ENCODE measurements around the gene CASP9.

Gene CASP9

GRCh38 chr1:15524021-15524282 lies at the start of gene CASP9:
Gene CASP9 (minus strand): TSS chr1:15524215. CDS start chr1:15524200, 15 bp downstream.
- DNase-seq (ENCODE audit: low read depth in 2 of 2): no peak

- no peak for DNase-seq (ENCODE audit: low read depth in 2 of 2)
Measured at GRCh38 chr1:15573477-15573876, 49.5 kb upstream of the CASP9 start.

- DNase-seq (ENCODE audit: low read depth in 2 of 2): no peak
Measured at GRCh38 chr1:15571266-15571665, 47.3 kb upstream of the CASP9 start.

GRCh38 chr1:15570861-15571260 lies 46.8 kb upstream of the CASP9 start:
- no peak for DNase-seq (ENCODE audit: low read depth in 2 of 2)

DNA sequence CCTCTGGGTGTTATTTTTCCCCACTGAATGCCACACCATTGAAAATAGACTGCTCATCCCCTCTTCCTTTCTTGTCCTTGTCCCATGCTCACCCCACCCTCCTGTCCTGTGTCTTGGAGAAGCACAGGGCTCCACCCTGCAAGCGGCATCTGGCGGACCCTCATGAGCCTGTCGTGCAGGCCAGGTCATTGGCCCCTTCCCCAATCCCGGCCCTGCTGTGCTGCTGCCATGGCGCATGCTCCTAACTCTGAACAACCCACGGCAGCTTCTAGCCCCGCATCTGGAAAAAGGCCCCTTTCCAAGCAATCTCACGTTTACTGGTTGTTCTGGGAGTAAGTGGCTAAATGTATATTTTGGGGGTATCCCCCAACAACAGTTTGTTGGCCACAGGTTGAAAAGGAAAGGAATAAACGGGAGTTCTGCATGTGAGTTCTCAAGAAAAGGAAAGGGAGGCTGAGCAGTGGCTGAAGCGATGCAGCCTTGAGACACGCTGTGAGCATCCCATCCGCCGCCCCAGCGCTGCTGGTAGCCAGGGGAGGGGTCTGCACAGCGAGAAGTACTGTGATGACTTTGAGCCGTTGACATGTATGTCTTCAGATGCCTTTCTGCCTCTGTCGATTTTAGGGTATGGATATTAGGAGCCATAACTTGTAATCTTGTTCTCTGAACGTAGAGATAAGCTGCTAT lies 44.5 kb upstream of the CASP9 start:
- no peak for DNase-seq (ENCODE audit: low read depth in 2 of 2)

DNA sequence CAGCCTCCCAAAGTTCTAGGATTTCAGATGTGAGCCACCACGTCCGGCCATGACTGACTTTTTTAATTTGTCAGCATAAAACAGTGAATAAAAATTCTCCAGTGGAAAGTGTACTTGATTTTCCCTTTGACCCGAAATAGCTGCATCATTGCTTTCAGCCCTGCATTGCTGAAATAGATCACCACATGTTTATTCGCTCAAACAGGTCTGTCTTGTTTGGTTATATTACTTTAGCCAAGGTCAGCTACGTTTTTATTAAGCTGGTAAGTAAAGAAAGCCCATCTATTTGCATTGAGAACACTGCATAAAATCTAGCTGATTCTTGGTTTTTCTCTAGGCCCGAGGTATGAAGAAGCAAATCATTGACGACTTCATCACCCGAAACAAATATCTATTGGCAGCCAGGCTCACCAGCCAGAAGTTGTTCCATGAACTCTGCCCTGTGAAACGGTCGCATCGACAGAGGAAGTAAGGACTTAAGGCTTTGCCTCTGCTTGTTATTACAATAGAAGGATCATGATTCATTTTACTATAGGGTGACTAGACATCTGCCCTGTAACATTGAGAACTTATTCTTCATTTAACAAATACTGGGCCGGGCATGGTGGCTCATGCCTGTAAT lies 35.3 kb upstream of the CASP9 start:
- DNase-seq (ENCODE audit: low read depth in 2 of 2): no peak

- no peak for DNase-seq (ENCODE audit: low read depth in 2 of 2)
Measured at GRCh38 chr1:15558516-15558915, 34.5 kb upstream of the CASP9 start.

- no peak for DNase-seq (ENCODE audit: low read depth in 2 of 2)
Measured at GRCh38 chr1:15557594-15557993, 33.6 kb upstream of the CASP9 start.

- no peak for DNase-seq (ENCODE audit: low read depth in 2 of 2)
Measured at GRCh38 chr1:15557008-15557407, 33.0 kb upstream of the CASP9 start.

- DNase-seq (ENCODE audit: low read depth in 2 of 2): no peak
Measured at GRCh38 chr1:15550573-15550972, 26.6 kb upstream of the CASP9 start.

- no peak for DNase-seq (ENCODE audit: low read depth in 2 of 2)
Measured at GRCh38 chr1:15546641-15547040, 22.6 kb upstream of the CASP9 start.

DNA sequence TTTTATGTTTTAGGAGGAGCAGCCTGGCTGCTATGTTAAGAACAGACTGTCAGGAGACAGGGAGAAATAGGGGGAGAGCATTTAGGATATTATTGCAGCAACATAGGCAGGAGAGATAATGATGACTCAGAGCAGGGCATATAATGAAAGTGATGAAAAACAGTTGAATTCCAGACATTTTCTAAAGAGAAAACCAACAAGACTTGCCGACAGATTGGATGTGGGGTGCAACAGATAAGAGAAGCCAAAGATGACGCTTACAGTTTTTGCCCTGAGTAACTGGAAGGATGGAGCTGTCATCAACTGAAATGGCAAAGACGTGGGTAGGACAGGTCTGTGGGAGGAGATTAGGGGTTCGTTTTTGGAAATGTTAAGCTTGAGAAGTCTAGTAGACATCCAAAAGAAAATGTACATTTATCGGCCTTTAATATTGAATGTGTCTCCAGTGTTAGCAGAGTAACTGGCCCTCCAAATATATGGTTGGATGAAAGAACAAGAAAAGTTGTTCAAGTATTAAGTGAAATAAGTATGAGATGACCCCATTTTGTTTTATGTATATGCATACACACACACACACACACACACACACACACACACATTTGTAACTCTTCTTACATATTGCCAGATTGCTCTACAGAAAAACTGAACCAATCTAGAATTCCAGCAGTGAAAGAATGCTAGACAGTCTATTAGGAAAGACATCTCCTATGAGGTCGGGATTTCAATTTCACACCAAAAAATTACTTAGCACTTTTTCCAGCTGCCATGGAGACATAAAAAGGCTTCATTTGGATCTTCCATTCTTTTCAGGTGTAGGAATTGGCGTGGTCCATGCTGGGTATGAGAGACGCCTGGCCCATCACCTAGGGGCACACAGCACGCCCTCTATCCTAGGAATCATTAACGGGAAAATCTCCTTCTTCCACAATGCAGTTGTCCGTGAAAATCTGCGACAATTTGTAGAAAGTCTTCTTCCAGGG lies 19.9 kb upstream of the CASP9 start:
- DNase-seq (ENCODE audit: low read depth in 2 of 2): no peak

DNA sequence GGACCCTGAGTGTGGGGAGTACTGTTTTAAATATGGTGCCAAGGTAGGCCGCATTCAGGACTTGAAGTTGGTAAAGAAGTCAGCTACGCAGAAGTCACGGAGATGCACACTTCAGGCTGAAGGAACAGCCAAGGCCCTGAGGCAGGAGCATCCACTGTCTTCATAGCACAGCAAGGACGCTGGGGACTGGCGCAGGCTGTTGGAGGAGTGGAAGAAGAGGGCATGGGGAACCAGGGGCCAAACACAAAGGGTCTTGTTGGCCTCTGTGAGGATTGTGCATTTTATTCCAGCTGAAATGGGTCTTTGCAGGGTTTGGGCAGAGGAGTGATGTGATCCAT lies 19.2 kb upstream of the CASP9 start:
- no peak for DNase-seq (ENCODE audit: low read depth in 2 of 2)

GRCh38 chr1:15542388-15543250 lies 18.6 kb upstream of the CASP9 start:
- no peak for DNase-seq (ENCODE audit: low read depth in 2 of 2)

- no peak for DNase-seq (ENCODE audit: low read depth in 2 of 2)
Measured at GRCh38 chr1:15541231-15541792, 17.3 kb upstream of the CASP9 start.

GRCh38 chr1:15540186-15540585 lies 16.2 kb upstream of the CASP9 start:
- DNase-seq (ENCODE audit: low read depth in 2 of 2): no peak

DNA sequence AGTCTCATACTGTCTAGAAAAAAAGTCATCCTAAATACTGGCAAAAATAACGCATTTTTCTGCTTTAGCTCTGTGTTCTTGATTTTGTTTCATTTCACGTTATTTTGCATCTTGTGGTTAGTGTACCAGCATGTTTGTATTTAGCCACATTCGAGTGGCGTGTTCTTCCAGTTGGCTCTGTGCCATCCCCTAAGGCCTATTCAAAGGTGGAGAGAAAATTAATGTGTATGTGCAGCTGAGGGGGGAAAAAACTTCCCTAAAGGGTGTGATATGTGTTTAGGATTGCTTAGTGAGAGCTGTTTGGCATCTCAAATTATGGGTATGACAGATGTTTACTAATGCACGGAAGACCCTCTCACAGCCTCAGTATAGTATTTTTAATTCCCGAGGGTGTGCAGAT lies 14.8 kb upstream of the CASP9 start:
- DNase-seq (ENCODE audit: low read depth in 2 of 2): no peak

- DNase-seq (ENCODE audit: low read depth in 2 of 2): no peak
Measured at GRCh38 chr1:15531682-15532081, 7.7 kb upstream of the CASP9 start.

- DNase-seq (ENCODE audit: low read depth in 2 of 2): no peak
Measured at GRCh38 chr1:15531003-15531402, 7.0 kb upstream of the CASP9 start.

DNA sequence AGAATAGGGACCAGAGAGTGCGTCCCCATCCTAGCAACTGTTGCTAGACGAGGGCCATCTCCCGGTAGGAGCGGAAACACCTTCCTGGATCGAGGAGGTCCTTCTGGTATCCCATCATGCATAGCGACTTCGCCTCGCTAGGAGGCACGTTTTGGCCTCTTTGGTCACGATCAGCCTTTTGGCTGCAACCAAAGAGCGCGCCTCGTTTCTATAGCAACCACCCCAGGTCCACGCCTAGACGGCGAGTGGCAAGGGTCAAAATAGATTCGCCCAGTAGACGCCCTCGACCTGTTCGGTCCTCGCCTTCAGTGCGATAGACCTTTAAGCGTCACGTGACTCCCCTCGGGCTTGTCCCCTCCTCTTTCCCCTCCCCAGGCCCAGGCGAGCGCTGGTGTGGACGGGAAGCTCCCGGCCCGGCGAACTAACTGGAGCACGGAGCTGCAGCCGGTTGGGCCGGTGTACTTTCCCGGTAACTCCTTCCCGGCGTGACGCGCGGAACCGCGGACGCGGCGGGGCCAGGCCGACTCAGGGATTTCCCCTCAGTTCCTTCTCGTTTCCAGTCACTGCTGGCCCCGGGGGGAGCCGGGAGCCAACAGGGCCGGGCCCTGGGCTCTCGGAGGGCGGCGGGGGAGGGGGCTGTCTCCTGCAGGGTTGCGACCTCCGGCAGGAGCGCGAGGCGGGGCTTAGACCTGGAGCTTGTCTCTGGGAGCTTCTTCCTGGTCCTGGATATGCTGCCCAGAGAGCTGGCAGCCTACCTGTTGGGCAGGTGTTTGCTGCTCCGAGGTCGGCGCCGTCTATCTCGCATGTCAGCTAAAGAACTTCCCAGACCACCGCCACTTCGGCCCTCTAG lies 2.7 kb upstream of the CASP9 start, which contains the start of gene DNAJC16:
TSS of gene DNAJC16 (plus strand) at position 359 of the 850 bp plus-strand sequence. CDS start 2,258 bp downstream, outside the sequence.
- DNase-seq (ENCODE audit: low read depth in 2 of 2): peak; percentile 90 to 92
